HG03103 (cell line): ENCODE measurements around the gene ORC3.
"Not testable (repeated sequence)": the region's sequence is repeated elsewhere in the genome, so short reads cannot be mapped to it uniquely, and the experiment has no call there.

Experiments used
- ATAC-seq: cut with Tn5 transposase; IDR thresholded peaks from one replicate; pipeline ENCODE4 v1.9.1; 2021; ENCODE audit warnings: low read depth; ENCODE audit not compliant: unreplicated experiment

Gene ORC3

DNA sequence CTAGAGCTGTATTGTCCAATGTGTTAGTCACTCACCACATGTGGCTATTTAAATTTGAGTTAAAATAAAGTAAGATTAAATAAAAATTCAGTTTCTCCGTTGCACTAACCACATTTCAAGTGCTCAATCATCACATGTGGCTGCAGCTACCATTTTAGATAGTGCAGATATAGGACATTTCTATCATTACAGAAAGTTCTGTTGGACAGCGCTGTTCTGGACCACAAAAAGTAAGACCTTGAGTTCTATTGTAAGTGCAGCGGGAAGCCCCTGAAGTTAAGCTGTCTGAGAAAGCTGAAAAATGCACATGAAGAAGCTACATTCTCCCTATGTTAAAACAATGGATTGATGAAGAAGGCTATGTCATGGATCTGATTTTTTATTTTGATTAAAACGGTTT is 1.1 kb downstream of the ORC3 start:
- ATAC-seq = no peak

DNA sequence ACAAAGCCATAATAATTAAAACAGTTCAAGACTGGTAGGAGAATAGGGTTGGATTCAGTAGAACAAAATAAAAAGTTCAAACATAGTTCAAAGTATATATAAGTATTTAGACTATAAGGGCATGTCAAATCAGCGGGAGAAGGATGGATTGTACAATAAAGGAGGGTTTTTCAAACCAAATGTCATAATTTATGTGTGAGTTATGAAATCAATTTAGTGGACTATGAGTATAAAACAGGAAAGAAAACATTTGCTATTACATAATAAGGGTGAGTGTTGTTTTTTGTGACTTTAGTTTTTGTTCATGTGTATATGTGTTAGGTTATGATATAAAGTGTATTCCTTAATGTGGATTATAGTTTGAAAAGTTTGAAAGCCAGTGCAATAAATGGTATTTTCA is 10.6 kb downstream of the ORC3 start:
- ATAC-seq = no peak

DNA sequence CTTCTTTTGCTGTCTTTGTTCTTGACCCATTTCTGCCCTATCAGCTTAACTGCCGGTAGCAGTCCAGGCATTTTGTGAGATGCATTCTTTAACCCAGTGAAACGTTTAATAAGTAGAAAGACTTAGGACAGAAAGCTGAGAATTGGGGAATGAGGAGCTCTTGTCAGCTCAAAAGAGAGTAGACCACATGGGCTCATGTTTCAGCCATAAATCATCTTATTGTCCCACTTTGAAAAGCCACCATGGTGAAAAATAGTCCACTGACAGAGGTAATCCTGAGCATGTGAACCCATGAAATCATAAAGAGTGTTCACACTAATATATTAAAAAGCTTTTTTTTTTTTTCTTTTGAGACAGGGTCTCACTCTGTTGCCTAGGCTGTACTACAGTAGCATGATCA is 16.3 kb downstream of the ORC3 start:
- ATAC-seq = no peak

DNA sequence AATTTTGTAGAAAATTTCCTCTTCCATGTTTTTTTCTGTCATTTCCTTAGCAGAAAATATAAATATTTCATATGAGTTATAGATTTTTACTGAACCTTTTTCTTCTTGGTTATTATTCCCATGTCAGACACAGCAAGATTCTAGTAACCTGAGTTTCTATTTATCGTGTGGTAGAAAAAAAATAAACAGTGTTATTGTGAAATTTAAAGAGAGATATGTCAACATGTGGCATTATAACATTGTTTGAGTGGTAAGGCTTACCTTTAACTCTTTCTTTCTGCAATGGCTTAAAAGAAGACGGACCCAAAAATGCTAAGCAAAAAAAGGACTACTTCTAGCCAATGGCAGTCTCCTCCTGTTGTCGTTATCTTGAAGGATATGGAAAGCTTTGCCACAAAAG is 18.9 kb downstream of the ORC3 start:
- no peak for ATAC-seq

DNA sequence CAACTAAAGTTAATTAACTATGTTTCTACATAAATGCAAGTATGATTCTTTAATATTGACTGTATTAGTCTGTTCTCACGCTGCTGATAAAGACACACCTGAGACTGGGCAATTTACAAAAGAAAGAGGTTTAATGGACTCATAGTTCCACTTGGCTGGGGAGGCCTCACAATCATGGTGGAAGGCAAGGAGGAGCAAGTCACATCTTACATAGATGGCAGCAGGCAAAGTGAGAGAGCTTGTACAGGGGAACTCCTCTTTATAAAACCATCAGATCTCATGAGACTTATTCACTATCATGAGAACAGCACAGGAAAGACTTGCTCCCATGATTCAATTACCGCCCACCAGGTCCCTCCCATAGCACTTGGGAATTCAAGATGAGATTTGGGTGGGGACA is 23.1 kb downstream of the ORC3 start:
- ATAC-seq = not testable (repeated sequence)

- no peak for ATAC-seq
Measured at GRCh38 chr6:87617405-87617804, 27.5 kb downstream of the ORC3 start.

DNA sequence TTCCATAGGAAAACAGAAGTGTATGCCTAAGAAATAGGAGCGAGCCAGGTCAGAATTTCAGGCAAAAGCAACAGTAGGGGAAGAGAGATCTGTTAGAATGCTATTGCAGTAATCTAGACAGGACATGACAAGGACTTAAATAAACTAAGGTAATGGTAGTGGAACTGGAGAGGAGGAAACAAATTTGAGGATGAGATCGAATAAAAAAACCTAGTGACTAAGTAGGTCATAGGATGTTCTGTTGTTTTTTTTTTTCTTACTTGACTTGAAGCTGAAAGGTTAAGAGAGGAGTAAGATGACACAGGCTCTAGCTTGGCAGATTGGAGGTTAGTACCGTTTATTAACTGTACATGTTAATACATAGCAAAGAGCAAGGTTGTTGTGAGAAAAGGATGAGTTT is 28.6 kb downstream of the ORC3 start:
- ATAC-seq = no peak

- ATAC-seq = no peak
Measured at GRCh38 chr6:87623248-87623647, 33.3 kb downstream of the ORC3 start.

DNA sequence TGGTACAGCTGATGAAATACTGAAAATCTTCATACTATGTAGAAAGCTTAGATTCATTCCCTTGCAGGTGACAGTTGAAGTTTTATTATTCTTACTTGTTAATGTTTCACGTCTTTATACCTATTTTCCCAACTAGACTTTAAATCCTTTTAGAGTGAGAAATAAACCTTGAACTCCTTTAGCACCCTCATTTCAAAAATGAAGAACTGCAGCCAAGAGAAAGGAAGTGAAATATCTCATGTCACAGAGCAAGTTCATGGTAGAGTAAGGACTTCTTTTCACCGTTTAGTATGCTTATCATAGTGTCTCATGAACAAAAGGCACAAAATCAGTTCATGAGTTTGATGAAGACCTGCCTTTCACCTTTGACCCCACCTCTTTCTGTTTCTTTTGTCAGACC is 38.5 kb downstream of the ORC3 start:
- ATAC-seq = no peak

- no peak for ATAC-seq
Measured at GRCh38 chr6:87628881-87629280, 38.9 kb downstream of the ORC3 start.

- ATAC-seq = no peak
Measured at GRCh38 chr6:87630746-87631145, 40.8 kb downstream of the ORC3 start.

- no peak for ATAC-seq
Measured at GRCh38 chr6:87633851-87634250, 43.9 kb downstream of the ORC3 start.

- no peak for ATAC-seq
Measured at GRCh38 chr6:87636315-87636714, 46.4 kb downstream of the ORC3 start.

DNA sequence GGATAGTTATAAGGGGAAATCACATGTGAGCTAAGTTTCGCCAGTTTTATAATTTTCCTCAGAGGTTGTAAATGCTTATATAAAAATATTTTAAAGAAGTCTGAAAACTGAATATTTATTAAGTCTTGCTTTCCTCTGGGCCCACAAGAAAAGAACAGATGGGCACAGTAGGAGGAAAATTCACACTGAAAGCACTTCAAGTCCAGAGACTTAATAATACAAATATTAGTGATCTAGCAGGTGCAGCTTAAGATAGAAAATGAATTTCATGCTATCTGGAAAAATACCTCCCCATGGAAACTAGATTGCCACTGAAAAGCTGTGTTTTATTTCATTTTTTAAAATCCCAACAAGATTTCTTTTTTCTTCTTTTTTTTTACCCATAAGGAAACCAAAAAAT is 47.2 kb downstream of the ORC3 start:
- ATAC-seq = no peak

DNA sequence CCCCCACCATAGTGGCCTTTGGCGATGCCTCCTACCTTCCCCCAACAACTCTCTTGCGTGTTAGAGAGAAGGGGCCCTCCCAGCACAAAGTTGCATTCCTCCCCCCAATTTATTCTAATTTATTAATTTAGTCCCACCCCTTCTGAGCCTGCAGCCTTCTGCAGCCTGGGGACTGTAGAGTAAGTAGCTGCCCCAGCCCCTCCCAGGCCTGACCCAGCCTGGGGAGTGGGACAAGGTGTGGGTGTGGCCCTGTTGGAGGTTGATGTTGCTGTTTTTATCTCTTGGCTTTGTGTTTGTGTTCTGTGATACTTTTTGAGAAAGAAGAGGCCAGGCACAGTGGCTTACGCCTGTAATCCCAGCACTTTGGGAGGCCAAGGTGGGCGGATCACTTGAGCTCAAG is 49.4 kb downstream of the ORC3 start:
- ATAC-seq = no peak

GRCh38 chr6:87641065-87641692 is 51.2 kb downstream of the ORC3 start:
- no peak for ATAC-seq

GRCh38 chr6:87645080-87645479 is 55.1 kb downstream of the ORC3 start:
- ATAC-seq = no peak

DNA sequence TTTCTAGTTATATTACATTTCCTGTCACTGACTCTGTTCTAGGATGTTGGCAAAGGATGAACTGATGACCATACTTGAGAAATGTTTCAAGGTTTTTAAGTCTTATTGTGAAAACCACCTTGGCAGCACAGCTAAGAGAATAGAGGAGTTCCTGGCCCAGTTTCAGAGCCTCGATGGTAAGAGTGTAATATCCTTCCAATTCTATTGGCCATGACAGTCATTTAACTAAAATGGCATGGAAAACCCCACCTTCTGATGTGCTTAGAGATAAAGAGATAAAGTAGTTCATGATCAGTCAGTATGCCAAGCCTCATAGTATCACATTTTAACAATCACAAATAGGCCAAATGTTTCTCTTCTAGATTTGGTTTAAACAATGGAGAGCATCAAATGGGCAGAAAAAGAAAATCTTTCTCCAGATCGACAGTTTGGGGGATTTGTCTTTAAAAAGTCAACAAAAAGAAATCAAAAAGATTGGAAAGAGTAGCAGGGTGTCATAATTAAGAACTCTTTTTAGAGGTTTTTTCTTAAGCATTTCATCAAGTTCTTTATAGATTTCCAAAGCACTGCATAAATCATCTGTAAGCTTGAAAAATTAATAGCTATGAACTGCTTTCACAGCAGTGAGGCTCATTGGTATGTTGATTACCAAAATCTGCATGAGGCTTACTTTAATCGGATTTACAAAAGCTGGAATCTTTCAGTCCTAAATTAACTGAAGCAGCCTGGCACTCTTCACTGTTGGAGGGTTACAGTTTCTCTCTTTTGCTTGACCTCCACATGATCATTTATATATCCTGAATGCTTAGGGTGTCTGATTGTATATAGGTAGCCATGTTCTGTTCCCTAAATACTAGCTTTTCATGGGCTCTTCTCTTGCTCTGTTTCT is 63.4 kb downstream of the ORC3 start:
- no peak for ATAC-seq

- no peak for ATAC-seq
Measured at GRCh38 chr6:87654122-87654521, 64.2 kb downstream of the ORC3 start.

DNA sequence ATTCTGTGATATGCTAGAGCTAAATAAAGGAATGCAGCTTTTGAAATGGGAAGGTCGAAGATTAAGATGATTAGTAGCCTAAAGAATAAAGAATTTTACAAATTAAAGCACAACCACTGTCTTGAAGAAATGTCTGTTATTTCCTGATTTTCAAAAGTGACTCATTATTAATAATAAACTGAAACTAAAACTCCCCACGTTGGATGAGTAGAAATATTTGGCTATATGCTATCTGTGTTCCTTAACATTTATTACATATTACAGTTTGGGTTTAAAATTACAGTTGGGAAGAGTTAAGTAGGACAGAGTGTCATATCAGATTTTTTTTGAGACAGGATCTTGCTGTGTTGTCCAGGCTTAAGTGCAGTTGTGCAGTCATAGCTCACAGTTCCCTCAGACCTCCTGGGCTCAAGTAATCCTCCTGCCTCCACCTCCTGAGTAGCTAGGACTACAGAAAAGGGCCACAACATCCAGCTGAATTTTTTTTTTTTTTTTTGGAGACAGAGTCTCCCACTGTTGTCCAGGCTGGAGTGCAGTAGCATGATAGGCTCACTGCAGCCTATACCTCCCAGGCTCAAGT is 65.0 kb downstream of the ORC3 start:
- ATAC-seq = no peak

DNA sequence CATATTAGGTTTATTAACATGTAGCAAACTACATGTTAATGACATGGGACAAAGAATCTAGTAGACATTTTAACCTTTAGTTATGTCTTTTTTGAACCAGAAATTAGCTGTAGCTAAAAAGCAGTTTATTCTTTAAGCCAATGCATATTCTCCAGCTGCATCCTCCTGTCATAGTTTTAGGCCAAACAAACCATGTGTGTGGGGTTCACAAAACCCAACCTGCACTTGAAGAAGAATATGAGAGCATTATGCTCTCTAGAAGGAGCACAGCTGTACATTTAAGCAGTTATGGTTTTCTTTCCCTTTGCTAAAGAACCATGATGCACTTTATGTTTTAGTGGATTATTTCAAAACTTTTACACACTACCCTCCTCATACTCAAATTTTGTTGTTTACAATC is 65.9 kb downstream of the ORC3 start:
- no peak for ATAC-seq

DNA sequence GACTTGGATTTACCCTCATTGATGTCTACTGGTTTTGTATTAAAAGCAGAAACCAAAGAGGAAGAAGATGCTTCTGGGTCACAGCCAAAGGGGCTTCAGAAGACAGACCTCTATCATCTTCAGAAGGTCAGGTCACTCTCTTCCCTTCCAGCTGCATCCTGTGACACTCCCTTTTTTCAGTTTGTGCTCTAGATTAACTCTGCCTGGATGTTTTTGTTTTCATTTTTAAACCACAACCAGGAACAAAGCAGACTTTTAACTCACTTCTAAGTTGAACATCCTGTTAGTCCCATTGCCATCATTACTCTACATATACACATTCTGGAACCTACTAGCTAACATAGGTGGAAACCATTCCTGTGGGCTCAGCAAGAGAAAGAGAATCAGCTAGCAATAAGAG is 66.9 kb downstream of the ORC3 start:
- peak; percentile 72 for ATAC-seq
